ENCODE measurements around the gene LDOC1. TPM values are rescaled to one million over a fixed set of nuclear protein-coding genes. Genes with fewer than 3 reads are reported as not detected.

The LDOC1 gene
- total and polyA plus RNA-seq, 2 experiments from 2014 or later, result 12.4 to 93.6 TPM

- H3K79me2 ChIP-seq (replicated peaks; ENCODE audit: insufficient read depth), result no peaks in the 10 kb centered on the region
- no peaks in the 10 kb centered on the region; the same call in 1 of the 2 replicates for H3K4me1 ChIP-seq (ENCODE audit: insufficient read depth)
- H3F3A ChIP-seq (replicated peaks; ENCODE audit: low read depth), result no peaks in the 10 kb centered on the region
- H3K36me3 ChIP-seq (ENCODE audit: insufficient read depth), result no peaks in the 10 kb centered on the region
- H3K4me3 ChIP-seq, result no peak overlapping the region
- TF ChIP-seq ETS1 (IDR thresholded peaks at IDR 0.05), result no peak
- TF ChIP-seq, protein P1, sequence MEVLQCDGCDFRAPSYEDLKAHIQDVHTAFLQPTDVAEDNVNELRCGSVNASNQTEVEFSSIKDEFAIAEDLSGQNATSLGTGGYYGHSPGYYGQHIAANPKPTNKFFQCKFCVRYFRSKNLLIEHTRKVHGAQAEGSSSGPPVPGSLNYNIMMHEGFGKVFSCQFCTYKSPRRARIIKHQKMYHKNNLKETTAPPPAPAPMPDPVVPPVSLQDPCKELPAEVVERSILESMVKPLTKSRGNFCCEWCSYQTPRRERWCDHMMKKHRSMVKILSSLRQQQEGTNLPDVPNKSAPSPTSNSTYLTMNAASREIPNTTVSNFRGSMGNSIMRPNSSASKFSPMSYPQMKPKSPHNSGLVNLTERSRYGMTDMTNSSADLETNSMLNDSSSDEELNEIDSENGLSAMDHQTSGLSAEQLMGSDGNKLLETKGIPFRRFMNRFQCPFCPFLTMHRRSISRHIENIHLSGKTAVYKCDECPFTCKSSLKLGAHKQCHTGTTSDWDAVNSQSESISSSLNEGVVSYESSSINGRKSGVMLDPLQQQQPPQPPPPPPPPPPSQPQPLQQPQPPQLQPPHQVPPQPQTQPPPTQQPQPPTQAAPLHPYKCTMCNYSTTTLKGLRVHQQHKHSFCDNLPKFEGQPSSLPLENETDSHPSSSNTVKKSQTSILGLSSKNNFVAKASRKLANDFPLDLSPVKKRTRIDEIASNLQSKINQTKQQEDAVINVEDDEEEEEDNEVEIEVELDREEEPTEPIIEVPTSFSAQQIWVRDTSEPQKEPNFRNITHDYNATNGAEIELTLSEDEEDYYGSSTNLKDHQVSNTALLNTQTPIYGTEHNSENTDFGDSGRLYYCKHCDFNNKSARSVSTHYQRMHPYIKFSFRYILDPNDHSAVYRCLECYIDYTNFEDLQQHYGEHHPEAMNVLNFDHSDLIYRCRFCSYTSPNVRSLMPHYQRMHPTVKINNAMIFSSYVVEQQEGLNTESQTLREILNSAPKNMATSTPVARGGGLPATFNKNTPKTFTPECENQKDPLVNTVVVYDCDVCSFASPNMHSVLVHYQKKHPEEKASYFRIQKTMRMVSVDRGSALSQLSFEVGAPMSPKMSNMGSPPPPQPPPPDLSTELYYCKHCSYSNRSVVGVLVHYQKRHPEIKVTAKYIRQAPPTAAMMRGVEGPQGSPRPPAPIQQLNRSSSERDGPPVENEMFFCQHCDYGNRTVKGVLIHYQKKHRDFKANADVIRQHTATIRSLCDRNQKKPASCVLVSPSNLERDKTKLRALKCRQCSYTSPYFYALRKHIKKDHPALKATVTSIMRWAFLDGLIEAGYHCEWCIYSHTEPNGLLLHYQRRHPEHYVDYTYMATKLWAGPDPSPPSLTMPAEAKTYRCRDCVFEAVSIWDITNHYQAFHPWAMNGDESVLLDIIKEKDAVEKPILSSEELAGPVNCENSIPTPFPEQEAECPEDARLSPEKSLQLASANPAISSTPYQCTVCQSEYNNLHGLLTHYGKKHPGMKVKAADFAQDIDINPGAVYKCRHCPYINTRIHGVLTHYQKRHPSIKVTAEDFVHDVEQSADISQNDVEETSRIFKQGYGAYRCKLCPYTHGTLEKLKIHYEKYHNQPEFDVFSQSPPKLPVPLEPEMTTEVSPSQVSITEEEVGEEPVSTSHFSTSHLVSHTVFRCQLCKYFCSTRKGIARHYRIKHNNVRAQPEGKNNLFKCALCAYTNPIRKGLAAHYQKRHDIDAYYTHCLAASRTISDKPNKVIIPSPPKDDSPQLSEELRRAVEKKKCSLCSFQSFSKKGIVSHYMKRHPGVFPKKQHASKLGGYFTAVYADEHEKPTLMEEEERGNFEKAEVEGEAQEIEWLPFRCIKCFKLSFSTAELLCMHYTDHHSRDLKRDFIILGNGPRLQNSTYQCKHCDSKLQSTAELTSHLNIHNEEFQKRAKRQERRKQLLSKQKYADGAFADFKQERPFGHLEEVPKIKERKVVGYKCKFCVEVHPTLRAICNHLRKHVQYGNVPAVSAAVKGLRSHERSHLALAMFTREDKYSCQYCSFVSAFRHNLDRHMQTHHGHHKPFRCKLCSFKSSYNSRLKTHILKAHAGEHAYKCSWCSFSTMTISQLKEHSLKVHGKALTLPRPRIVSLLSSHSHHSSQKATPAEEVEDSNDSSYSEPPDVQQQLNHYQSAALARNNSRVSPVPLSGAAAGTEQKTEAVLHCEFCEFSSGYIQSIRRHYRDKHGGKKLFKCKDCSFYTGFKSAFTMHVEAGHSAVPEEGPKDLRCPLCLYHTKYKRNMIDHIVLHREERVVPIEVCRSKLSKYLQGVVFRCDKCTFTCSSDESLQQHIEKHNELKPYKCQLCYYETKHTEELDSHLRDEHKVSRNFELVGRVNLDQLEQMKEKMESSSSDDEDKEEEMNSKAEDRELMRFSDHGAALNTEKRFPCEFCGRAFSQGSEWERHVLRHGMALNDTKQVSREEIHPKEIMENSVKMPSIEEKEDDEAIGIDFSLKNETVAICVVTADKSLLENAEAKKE (CRISPR knock-in tag; IDR thresholded peaks at IDR 0.05), result no peak
- no peak for TF ChIP-seq ZNF331 (CRISPR knock-in tag; IDR thresholded peaks at IDR 0.05; ENCODE audit: low read depth)
- TF ChIP-seq EZH2 (IDR thresholded peaks at IDR 0.05; ENCODE audit: low read depth, unreplicated experiment), result no peak
- TF ChIP-seq, protein P2, sequence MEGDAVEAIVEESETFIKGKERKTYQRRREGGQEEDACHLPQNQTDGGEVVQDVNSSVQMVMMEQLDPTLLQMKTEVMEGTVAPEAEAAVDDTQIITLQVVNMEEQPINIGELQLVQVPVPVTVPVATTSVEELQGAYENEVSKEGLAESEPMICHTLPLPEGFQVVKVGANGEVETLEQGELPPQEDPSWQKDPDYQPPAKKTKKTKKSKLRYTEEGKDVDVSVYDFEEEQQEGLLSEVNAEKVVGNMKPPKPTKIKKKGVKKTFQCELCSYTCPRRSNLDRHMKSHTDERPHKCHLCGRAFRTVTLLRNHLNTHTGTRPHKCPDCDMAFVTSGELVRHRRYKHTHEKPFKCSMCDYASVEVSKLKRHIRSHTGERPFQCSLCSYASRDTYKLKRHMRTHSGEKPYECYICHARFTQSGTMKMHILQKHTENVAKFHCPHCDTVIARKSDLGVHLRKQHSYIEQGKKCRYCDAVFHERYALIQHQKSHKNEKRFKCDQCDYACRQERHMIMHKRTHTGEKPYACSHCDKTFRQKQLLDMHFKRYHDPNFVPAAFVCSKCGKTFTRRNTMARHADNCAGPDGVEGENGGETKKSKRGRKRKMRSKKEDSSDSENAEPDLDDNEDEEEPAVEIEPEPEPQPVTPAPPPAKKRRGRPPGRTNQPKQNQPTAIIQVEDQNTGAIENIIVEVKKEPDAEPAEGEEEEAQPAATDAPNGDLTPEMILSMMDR (conservative IDR thresholded peaks at IDR 0.05; ENCODE audit: low read depth in 2 of 2), result no peak
- no peak for TF ChIP-seq STAT1 (IDR thresholded peaks at IDR 0.05; ENCODE audit: unreplicated experiment)
- no peak for TF ChIP-seq REST (IDR thresholded peaks at IDR 0.05; ENCODE audit: unreplicated experiment)
- no peak for TF ChIP-seq CREB1 (CRISPR knock-in tag; IDR thresholded peaks at IDR 0.05; ENCODE audit: low read depth)
- no peak for TF ChIP-seq POLR2AphosphoS5 (IDR thresholded peaks at IDR 0.05; ENCODE audit: low read depth)
- TF ChIP-seq EZH2phosphoT487 (IDR thresholded peaks at IDR 0.05; ENCODE audit: unreplicated experiment), result no peak
- TF ChIP-seq ZNF114 (CRISPR knock-in tag; IDR thresholded peaks at IDR 0.05), result no peak
- no peak for TF ChIP-seq JUNB (IDR thresholded peaks at IDR 0.05; ENCODE audit: unreplicated experiment)
- TF ChIP-seq NANOG (IDR thresholded peaks at IDR 0.05; ENCODE audit: borderline replicate concordance), result no peak
- Mint-ChIP-seq H3K27ac (no peak overlapping the region), H3K4me3 (no peak overlapping the region), H3K27me3 (ENCODE audit: insufficient read depth, low read depth, poor library complexity) (no peaks in the 10 kb centered on the region), H3K36me3 (ENCODE audit: low read depth) (no peaks in the 10 kb centered on the region), H3K9me3 (no peaks in the 10 kb centered on the region), H3K4me1 (no peaks in the 10 kb centered on the region)
- H3K27ac ChIP-seq (ENCODE audit: low read depth), result no peak overlapping the region
- no peaks in the 10 kb centered on the region for H3K9me2 ChIP-seq (ENCODE audit: insufficient read depth)
- no peak overlapping the region for H3K4me2 ChIP-seq
- ATAC-seq (no peak), DNase-seq (ENCODE audit: low spot score) (no peak)
- H4K20me1 ChIP-seq (replicated peaks; ENCODE audit: insufficient read depth), result no peaks in the 10 kb centered on the region
- no peaks in the 10 kb centered on the region for H3K27me3 ChIP-seq (ENCODE audit: insufficient read depth)
- H2AFZ ChIP-seq, result no peak overlapping the region
Observed at GRCh38 chrX:141164406-141164805, 12.5 kb downstream of the LDOC1 start.
